ENCODE measurements around the gene PTPRM. TPM values are rescaled to one million over a fixed set of nuclear protein-coding genes. Genes with fewer than 3 reads are reported as not detected.

Gene PTPRM
- polyA plus RNA-seq, 2 of the 4 experiments (the other 2 are of a cell fraction), result 44.5 to 199 TPM

DNA sequence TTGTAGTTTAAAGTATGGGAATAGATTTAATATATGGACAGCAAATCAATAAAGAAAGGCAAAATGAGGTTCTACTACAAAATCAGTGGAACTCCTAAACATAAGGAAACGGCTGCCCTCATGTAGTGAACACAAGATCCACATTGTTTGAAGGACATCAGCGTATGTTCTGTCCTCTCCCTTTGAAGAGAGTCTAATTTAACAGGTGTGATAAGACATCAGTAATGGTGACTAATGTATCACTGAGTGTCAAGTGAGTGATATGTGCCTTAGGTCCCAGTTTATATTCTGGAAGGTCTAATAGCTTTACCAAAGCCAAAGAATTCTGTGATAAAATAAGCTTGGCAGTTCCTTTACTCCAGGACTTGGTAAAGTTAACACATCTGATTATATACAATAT is 248.7 kb downstream of the PTPRM start:
- ChIA-PET POLR2A (no interaction called here), CTCF (no interaction called here)
- no peak for FAIRE-seq

DNA sequence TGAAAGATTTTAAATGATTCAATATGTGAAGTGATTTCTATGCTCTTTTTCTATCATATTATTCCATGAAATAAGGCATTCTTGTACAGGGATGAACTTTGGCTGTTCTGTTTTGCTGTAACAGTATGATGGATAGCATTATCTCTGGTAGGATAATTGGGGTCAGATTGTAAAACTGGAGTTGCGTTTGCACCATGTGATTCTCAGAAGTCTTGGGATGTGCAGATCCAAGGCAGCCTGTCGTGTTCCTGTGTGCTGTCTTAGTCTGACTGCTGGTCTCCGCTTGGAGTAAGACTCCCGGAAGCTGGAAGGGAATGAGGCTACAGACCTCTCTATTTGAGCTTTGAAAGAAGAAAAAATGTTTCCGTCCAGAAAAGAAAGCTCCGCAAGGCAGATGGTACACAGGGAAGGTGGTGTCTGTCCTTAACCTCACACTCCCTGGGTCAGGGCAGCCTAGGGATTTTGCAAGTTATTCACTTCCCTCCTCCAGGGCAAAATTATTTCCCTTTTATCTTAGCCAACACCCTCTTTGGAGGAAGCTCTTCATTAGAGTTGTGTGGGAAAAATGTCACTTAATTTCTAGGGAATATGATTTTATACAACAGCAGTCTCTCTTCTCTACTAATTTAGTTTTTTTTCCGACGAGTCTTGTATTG is 250.6 kb downstream of the PTPRM start:
- ChIA-PET POLR2A (no interaction called here), CTCF (interaction anchor here (2.1 kb wide), 1 partner anchor 28 kb away, joined by 9 read pairs; no protein-coding TSS in a partner anchor)
- no peak for FAIRE-seq
- H3K9me3 ChIP-seq, result peaks cover 18% of the 10 kb centered on the region
- no peak overlapping the region for H3K4me2 ChIP-seq
- WGBS (ENCODE audit: missing lambda C conversion rate), result 92% methylated on average over 8 of the region's 8 CpGs
- no peak overlapping the region for H3K27ac ChIP-seq
- ATAC-seq, result no peak
- peaks cover 5% of the 10 kb centered on the region for H3K4me1 ChIP-seq
- H3K4me3 ChIP-seq, result no peak overlapping the region
- TF ChIP-seq POLR2AphosphoS2 (conservative IDR thresholded peaks at IDR 0.05; ENCODE audit: low read length) (no peak), ESRRA (IDR thresholded peaks at IDR 0.05; ENCODE audit: borderline replicate concordance, low read length) (no peak), POLR2A (IDR thresholded peaks at IDR 0.05; ENCODE audit: low read length) (no peak), RFX5 (IDR thresholded peaks at IDR 0.05) (no peak), GATA3 (IDR thresholded peaks at IDR 0.05; ENCODE audit: borderline replicate concordance) (no peak), RNF2 (IDR thresholded peaks at IDR 0.05; ENCODE audit: borderline replicate concordance, low read depth) (no peak), NFE2L2 (conservative IDR thresholded peaks at IDR 0.05; ENCODE audit: low read length) (no peak), JUN (IDR thresholded peaks at IDR 0.05) (no peak), HOXA7 (CRISPR knock-in tag; IDR thresholded peaks at IDR 0.05) (no peak)
- TF ChIP-seq, protein P1, sequence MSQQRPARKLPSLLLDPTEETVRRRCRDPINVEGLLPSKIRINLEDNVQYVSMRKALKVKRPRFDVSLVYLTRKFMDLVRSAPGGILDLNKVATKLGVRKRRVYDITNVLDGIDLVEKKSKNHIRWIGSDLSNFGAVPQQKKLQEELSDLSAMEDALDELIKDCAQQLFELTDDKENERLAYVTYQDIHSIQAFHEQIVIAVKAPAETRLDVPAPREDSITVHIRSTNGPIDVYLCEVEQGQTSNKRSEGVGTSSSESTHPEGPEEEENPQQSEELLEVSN (IDR thresholded peaks at IDR 0.05; ENCODE audit: borderline replicate concordance, low read depth), result no peak
- no peak for DNase-seq (ENCODE audit: low read depth in 1 of 2, low spot score in 1 of 2)

More for the DNA sequence above, 248.7 kb downstream of the PTPRM start:
- WGBS (ENCODE audit: missing lambda C conversion rate), result 96% methylated on average over 2 of the region's 2 CpGs
- Histone ChIP-seq H3K27ac (no peak overlapping the region), H3K4me1 (peaks cover 24% of the 10 kb centered on the region), H3K4me2 (no peak overlapping the region), H3K4me3 (no peak overlapping the region), H3K9me3 (peaks cover 18% of the 10 kb centered on the region)
- TF ChIP-seq POLR2A (IDR thresholded peaks at IDR 0.05; ENCODE audit: low read length) (no peak), GATA3 (IDR thresholded peaks at IDR 0.05; ENCODE audit: borderline replicate concordance) (no peak), TFCP2L1 (CRISPR knock-in tag; IDR thresholded peaks at IDR 0.05) (no peak), TP53 (CRISPR knock-in tag; IDR thresholded peaks at IDR 0.05) (no peak), ESRRA (IDR thresholded peaks at IDR 0.05; ENCODE audit: borderline replicate concordance, low read length) (no peak), MAZ (IDR thresholded peaks at IDR 0.05; ENCODE audit: borderline replicate concordance, low read depth, low read length) (no peak), EHMT2 (IDR thresholded peaks at IDR 0.05; ENCODE audit: low read depth) (no peak), ZSCAN20 (CRISPR knock-in tag; IDR thresholded peaks at IDR 0.05) (no peak), SREBF2 (IDR thresholded peaks at IDR 0.05) (no peak), FOSB (CRISPR knock-in tag; IDR thresholded peaks at IDR 0.05) (no peak), HDAC2 (IDR thresholded peaks at IDR 0.05) (no peak), RFX5 (IDR thresholded peaks at IDR 0.05) (no peak), SMC3 (IDR thresholded peaks at IDR 0.05) (no peak), ZNF302 (CRISPR knock-in tag; IDR thresholded peaks at IDR 0.05) (no peak), POLR2AphosphoS2 (conservative IDR thresholded peaks at IDR 0.05; ENCODE audit: low read length) (no peak), ZFP36 (IDR thresholded peaks at IDR 0.05; ENCODE audit: borderline replicate concordance, partially characterized antibody) (no peak), FOSL2 (IDR thresholded peaks at IDR 0.05) (no peak), FOSL2 (CRISPR knock-in tag; IDR thresholded peaks at IDR 0.05) (no peak), EHF (CRISPR knock-in tag; IDR thresholded peaks at IDR 0.05) (no peak)
- TF ChIP-seq, protein P2, sequence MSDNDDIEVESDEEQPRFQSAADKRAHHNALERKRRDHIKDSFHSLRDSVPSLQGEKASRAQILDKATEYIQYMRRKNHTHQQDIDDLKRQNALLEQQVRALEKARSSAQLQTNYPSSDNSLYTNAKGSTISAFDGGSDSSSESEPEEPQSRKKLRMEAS (IDR thresholded peaks at IDR 0.05), result no peak
- TF ChIP-seq, protein P3, sequence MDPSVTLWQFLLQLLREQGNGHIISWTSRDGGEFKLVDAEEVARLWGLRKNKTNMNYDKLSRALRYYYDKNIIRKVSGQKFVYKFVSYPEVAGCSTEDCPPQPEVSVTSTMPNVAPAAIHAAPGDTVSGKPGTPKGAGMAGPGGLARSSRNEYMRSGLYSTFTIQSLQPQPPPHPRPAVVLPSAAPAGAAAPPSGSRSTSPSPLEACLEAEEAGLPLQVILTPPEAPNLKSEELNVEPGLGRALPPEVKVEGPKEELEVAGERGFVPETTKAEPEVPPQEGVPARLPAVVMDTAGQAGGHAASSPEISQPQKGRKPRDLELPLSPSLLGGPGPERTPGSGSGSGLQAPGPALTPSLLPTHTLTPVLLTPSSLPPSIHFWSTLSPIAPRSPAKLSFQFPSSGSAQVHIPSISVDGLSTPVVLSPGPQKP (IDR thresholded peaks at IDR 0.05; ENCODE audit: low read depth, low read length), result no peak
- DNase-seq (ENCODE audit: low read depth in 1 of 2, low spot score in 1 of 2) (no peak), ATAC-seq (no peak)
